HepG2 (cell line): ENCODE data around the gene DOK1. TPM values are rescaled to one million over a fixed set of nuclear protein-coding genes. Genes with fewer than 3 reads are reported as not detected.

ENCODE experiments used
- ELF1 ChIP-seq: sonication (generic); formaldehyde crosslinking; IDR thresholded peaks from 2 replicates; pipeline ENCODE4 v1.4.0; 2020; ENCODE audit warnings: missing genetic modification reagents
- GATAD1 ChIP-seq: IDR thresholded peaks from 2 replicates; pipeline ENCODE4 v1.6.1; 2016; ENCODE audit warnings: missing genetic modification reagents, missing compliant biosample characterization
- GLI4 ChIP-seq: sonication (generic); formaldehyde crosslinking; IDR thresholded peaks from 2 replicates; pipeline ENCODE4 v1.5.1; 2020; ENCODE audit warnings: missing genetic modification reagents, mild to moderate bottlenecking, moderate library complexity, borderline replicate concordance
- HINFP ChIP-seq: sonication (generic); formaldehyde crosslinking; IDR thresholded peaks from 2 replicates; pipeline ENCODE4 v1.4.0; 2020; ENCODE audit warnings: low read depth, mild to moderate bottlenecking, missing genetic modification reagents
- HMG20B ChIP-seq: conservative IDR thresholded peaks from 2 replicates; pipeline ENCODE4 v1.6.1; 2016; ENCODE audit warnings: missing genetic modification reagents, missing compliant biosample characterization
- HNRNPL ChIP-seq: fragments of 200-400 bp; formaldehyde crosslinking; IDR thresholded peaks from 2 replicates; pipeline ENCODE4 v1.6.1; 2017; ENCODE audit warnings: mild to moderate bottlenecking, low read depth, low read length
- HOXA9 ChIP-seq: sonication (generic); formaldehyde crosslinking; IDR thresholded peaks from 2 replicates; pipeline ENCODE4 v1.8.1; 2022; ENCODE audit warnings: missing genetic modification reagents, mild to moderate bottlenecking, moderate library complexity, borderline replicate concordance
- KLF6 ChIP-seq: IDR thresholded peaks from 2 replicates; pipeline ENCODE4 v1.8.0; 2016; ENCODE audit warnings: missing biosample characterization, missing genetic modification reagents
- RARG ChIP-seq: sonication (generic); formaldehyde crosslinking; IDR thresholded peaks from 2 replicates; pipeline ENCODE4 v1.4.0; 2020; ENCODE audit warnings: low read depth, mild to moderate bottlenecking, missing genetic modification reagents
- RORA ChIP-seq: sonication (generic); formaldehyde crosslinking; IDR thresholded peaks from 2 replicates; pipeline ENCODE4 v1.5.0; 2020; ENCODE audit warnings: mild to moderate bottlenecking, missing genetic modification reagents, moderate library complexity
- SKI ChIP-seq: fragments of 450-650 bp; IDR thresholded peaks from one replicate; pipeline ENCODE4 v1.6.1; 2018; ENCODE audit warnings: mild to moderate bottlenecking; ENCODE audit not compliant: partially characterized antibody
- TAF15 ChIP-seq: fragments of 200-400 bp; formaldehyde crosslinking; IDR thresholded peaks from one replicate; pipeline ENCODE4 v1.6.1; 2018; ENCODE audit warnings: mild to moderate bottlenecking, low read depth, low read length; ENCODE audit not compliant: poor library complexity, severe bottlenecking
- ZBTB38 ChIP-seq: sonication (generic); formaldehyde crosslinking; IDR thresholded peaks from 2 replicates; pipeline ENCODE4 v1.5.1; 2020; ENCODE audit warnings: mild to moderate bottlenecking, missing genetic modification reagents
- ZFP36L1 ChIP-seq: sonication (generic); formaldehyde crosslinking; IDR thresholded peaks from 2 replicates; pipeline ENCODE4 v1.8.0; 2022; ENCODE audit warnings: mild to moderate bottlenecking, missing genetic modification reagents, moderate library complexity
- ZFX ChIP-seq: sonication (generic); formaldehyde crosslinking; IDR thresholded peaks from 2 replicates; pipeline ENCODE4 v1.4.0; 2020; ENCODE audit warnings: mild to moderate bottlenecking, low read depth, missing genetic modification reagents, moderate library complexity
- ZNF280B ChIP-seq: sonication (generic); formaldehyde crosslinking; IDR thresholded peaks from 2 replicates; pipeline ENCODE4 v1.5.0; 2020; ENCODE audit warnings: missing genetic modification reagents, mild to moderate bottlenecking, borderline replicate concordance
- ZNF281 ChIP-seq: sonication (generic); formaldehyde crosslinking; IDR thresholded peaks from 2 replicates; pipeline ENCODE4 v1.4.0; 2020; ENCODE audit warnings: missing genetic modification reagents, borderline replicate concordance
- ZNF451 ChIP-seq: sonication (generic); formaldehyde crosslinking; IDR thresholded peaks from 2 replicates; pipeline ENCODE4 v1.5.0; 2020; ENCODE audit warnings: mild to moderate bottlenecking, missing genetic modification reagents
- ZNF549 ChIP-seq: sonication (generic); formaldehyde crosslinking; IDR thresholded peaks from 2 replicates; pipeline ENCODE4 v1.5.0; 2020; ENCODE audit warnings: missing genetic modification reagents
- ZNF709 ChIP-seq: sonication (generic); formaldehyde crosslinking; IDR thresholded peaks from 2 replicates; pipeline ENCODE4 v1.5.0; 2020; ENCODE audit warnings: mild to moderate bottlenecking, missing genetic modification reagents
- ZNF740 ChIP-seq: sonication (generic); formaldehyde crosslinking; IDR thresholded peaks from 2 replicates; pipeline ENCODE4 v1.4.0; 2020; ENCODE audit warnings: missing genetic modification reagents
- ZNF883 ChIP-seq: sonication (generic); formaldehyde crosslinking; IDR thresholded peaks from 2 replicates; pipeline ENCODE4 v1.5.1; 2020; ENCODE audit warnings: mild to moderate bottlenecking, missing genetic modification reagents; ENCODE audit errors: not compliant biosample characterization
- polyA plus RNA-seq, 8 experiments: library from polyadenylated mRNA; depleted of rRNA in 3 of 8; stranded (reverse) in 7 of 8; unstranded in 1 of 8; fragments of >200 nt; fragmentation: Illumina TruSeq in 4 of 8; extraction: Trizol in 4 of 8; gene quantifications; 2 replicates each; pipeline versions ENCODE4 v1.2.1 to v1.2.3, GENCODE V29; 2011 to 2016; ENCODE audit warnings: low read depth in 4 of 8, missing spikeins in 1 of 8, mixed read lengths in 1 of 8; ENCODE audit not compliant: insufficient read depth in 1 of 8
- total RNA-seq, 5 experiments: library from RNA; depleted of rRNA; stranded (reverse); fragments of >200 nt; fragmentation: Illumina TruSeq; extraction: Trizol; gene quantifications; 2 replicates each; pipeline ENCODE4 v1.2.3, GENCODE V29; 2016; ENCODE audit warnings: low read depth in 1 of 5
- TF ChIP-seq, protein P1 (sequence below): sonication (generic); formaldehyde crosslinking; IDR thresholded peaks from 2 replicates; pipeline ENCODE4 v1.4.0; 2020; ENCODE audit warnings: missing genetic modification reagents

DOK1 gene
- total and polyA plus RNA-seq, 2 of the 13 experiments (the other 11 are each of a cell fraction or from before 2014, with no cell fraction given): 0.53 to 0.74 TPM

- TF ChIP-seq ZNF280B (CRISPR knock-in tag): no peak
- no peak for TF ChIP-seq ZNF740 (CRISPR knock-in tag)
- no peak for TF ChIP-seq ZNF451 (CRISPR knock-in tag)
- no peak for TF ChIP-seq RARG (CRISPR knock-in tag)
- TF ChIP-seq ELF1 (CRISPR knock-in tag): peak; percentile 85
- peak; percentile 76; the same call in 1 of the 2 replicates for TF ChIP-seq KLF6 (CRISPR knock-in tag)
- peak; percentile 1; the same call in 1 of the 2 replicates for TF ChIP-seq ZBTB38 (CRISPR knock-in tag)
- no peak for TF ChIP-seq HINFP (CRISPR knock-in tag)
- TF ChIP-seq, protein P1, sequence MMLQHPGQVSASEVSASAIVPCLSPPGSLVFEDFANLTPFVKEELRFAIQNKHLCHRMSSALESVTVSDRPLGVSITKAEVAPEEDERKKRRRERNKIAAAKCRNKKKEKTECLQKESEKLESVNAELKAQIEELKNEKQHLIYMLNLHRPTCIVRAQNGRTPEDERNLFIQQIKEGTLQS (CRISPR knock-in tag): no peak
- TF ChIP-seq ZNF709 (CRISPR knock-in tag): no peak
- 0 out of 2 replicates have a peak, but pooled peaks have one; percentile 10 for TF ChIP-seq HMG20B (CRISPR knock-in tag)
- no peak for TF ChIP-seq ZFX (CRISPR knock-in tag)
- TF ChIP-seq GATAD1 (CRISPR knock-in tag): peak; percentile 86
- 0 out of 2 replicates have a peak, but pooled peaks have one; percentile 21 for TF ChIP-seq ZNF281 (CRISPR knock-in tag)
- TF ChIP-seq TAF15: no peak
- TF ChIP-seq GLI4 (CRISPR knock-in tag): 0 out of 2 replicates have a peak, but pooled peaks have one; percentile 71
- TF ChIP-seq RORA (CRISPR knock-in tag): no peak
- TF ChIP-seq HNRNPL: no peak
- TF ChIP-seq ZNF549 (CRISPR knock-in tag): no peak
- no peak for TF ChIP-seq SKI
- TF ChIP-seq ZFP36L1: peak; percentile 29; the same call in 1 of the 2 replicates
- TF ChIP-seq HOXA9 (CRISPR knock-in tag): no peak
- TF ChIP-seq ZNF883 (CRISPR knock-in tag): peak; percentile 54
Observed at GRCh38 chr2:74525717-74526648, 28.5 kb upstream of the DOK1 start, which contains the start of gene DQX1 (continued).
